Activated naive CD8-positive, alpha-beta T cell treated with anti-CD3 and anti-CD28 coated beads, Interleukin-2, amount 50 U/mL, for 16 hours (primary cell): Measurements from ENCODE around the gene EXOC3.
"Not testable (repeated sequence)": the region's sequence is repeated elsewhere in the genome, so short reads cannot be mapped to it uniquely, and the experiment has no call there.

ENCODE experiments used
- DNase-seq: peaks from one replicate; pipeline ENCODE4 v3.0.0-alpha.2; 2020; ENCODE audit warnings: low read depth, low spot score

EXOC3 gene

GRCh38 chr5:501105-501830, 58.3 kb downstream of the EXOC3 start:
- no peak for DNase-seq

GRCh38 chr5:501831-502184, 58.8 kb downstream of the EXOC3 start:
- no peak for DNase-seq

GRCh38 chr5:502325-503079, 59.5 kb downstream of the EXOC3 start:
- no peak for DNase-seq

- no peak for DNase-seq
Measured at GRCh38 chr5:504326-505154, 61.6 kb downstream of the EXOC3 start.

GRCh38 chr5:505951-506525, 63.1 kb downstream of the EXOC3 start:
- DNase-seq, result no peak

GRCh38 chr5:507986-508575, 65.1 kb downstream of the EXOC3 start:
- DNase-seq, result not testable (repeated sequence)

- no peak for DNase-seq
Measured at GRCh38 chr5:509611-510185, 66.7 kb downstream of the EXOC3 start.

GRCh38 chr5:510521-510920, 67.5 kb downstream of the EXOC3 start:
- DNase-seq, result no peak

- no peak for DNase-seq
Measured at GRCh38 chr5:511476-511875, 68.5 kb downstream of the EXOC3 start.

- DNase-seq, result no peak
Measured at GRCh38 chr5:513216-514100, 70.5 kb downstream of the EXOC3 start.

- DNase-seq, result no peak
Measured at GRCh38 chr5:514101-514485, 71.1 kb downstream of the EXOC3 start.

- no peak for DNase-seq
Measured at GRCh38 chr5:514673-515072, 71.7 kb downstream of the EXOC3 start.

GRCh38 chr5:515273-515836, 72.4 kb downstream of the EXOC3 start:
- DNase-seq, result no peak

GRCh38 chr5:516338-516925, 73.5 kb downstream of the EXOC3 start:
- DNase-seq, result no peak
